ENCODE results near the gene PPFIBP1. TPM values are rescaled to one million over a fixed set of nuclear protein-coding genes. Genes with fewer than 3 reads are reported as not detected.
"Not testable (repeated sequence)": the region's sequence is repeated elsewhere in the genome, so short reads cannot be mapped to it uniquely, and the experiment has no call there.

The PPFIBP1 gene
- polyA plus RNA-seq, 4 donors, result 4.9 to 29.3 (median 12.7) TPM

DNA sequence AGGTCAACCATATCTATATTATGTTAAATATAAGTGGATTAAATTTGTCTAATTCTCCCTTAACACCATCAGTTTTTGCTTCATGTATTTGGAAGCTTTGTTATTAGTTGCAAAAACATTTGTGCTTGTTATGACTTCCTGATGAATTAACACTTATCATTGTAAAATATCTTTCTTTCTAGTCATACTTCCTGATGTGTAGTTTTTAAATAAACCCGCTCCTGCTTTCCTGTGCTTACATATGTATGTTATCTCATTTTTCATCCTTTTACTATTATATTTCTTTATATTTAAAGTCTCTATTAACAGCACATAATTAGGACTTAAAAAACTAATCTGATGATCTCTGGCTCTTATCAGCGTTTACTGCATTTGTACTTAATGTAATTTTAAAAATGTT lies 106.2 kb downstream of the PPFIBP1 start:
- not testable (repeated sequence) for H3K36me3 ChIP-seq (ENCODE audit: control insufficient read depth in 3 of 3, insufficient read depth in 2 of 3, low read depth in 1 of 3, low read length in 3 of 3); H3K9me3 ChIP-seq (ENCODE audit: control insufficient read depth in 2 of 2, insufficient read depth in 1 of 2, low read depth in 1 of 2, low read length in 1 of 2); DNase-seq; H3K4me1 ChIP-seq (ENCODE audit: control insufficient read depth in 3 of 3, insufficient read depth in 2 of 3, low read depth in 1 of 3, low read length in 2 of 3); H3K4me3 ChIP-seq (ENCODE audit: low read depth in 1 of 3, low read length in 3 of 3); H3K27ac ChIP-seq (ENCODE audit: low read depth in 1 of 3, low read length in 2 of 3); H3K27me3 ChIP-seq (ENCODE audit: control insufficient read depth in 3 of 3, insufficient read depth in 3 of 3, low read length in 3 of 3)
- peak; percentile 95 for FAIRE-seq
- WGBS, 3 donors, result 81 to 95% (median 91%) methylated on average over 2 of the region's 2 CpGs

- H3K27ac ChIP-seq (ENCODE audit: low read depth in 1 of 3, low read length in 2 of 3), result no peak overlapping the region
- H3K9me3 ChIP-seq (ENCODE audit: control insufficient read depth in 2 of 2, insufficient read depth in 1 of 2, low read depth in 1 of 2, low read length in 1 of 2), result no peaks in the 10 kb centered on the region
- H3K4me1 ChIP-seq (ENCODE audit: control insufficient read depth in 3 of 3, insufficient read depth in 2 of 3, low read depth in 1 of 3, low read length in 2 of 3), result peaks cover 0 to 2% (median 0%) of the 10 kb centered on the region in 3 donors
- 82 to 91% (median 84%) methylated on average over 5 of the region's 5 CpGs for WGBS, 3 donors
- no peaks in the 10 kb centered on the region for H3K27me3 ChIP-seq (ENCODE audit: control insufficient read depth in 3 of 3, insufficient read depth in 3 of 3, low read length in 3 of 3)
- DNase-seq (no peak), FAIRE-seq (no peak)
- H3K36me3 ChIP-seq (ENCODE audit: control insufficient read depth in 3 of 3, insufficient read depth in 2 of 3, low read depth in 1 of 3, low read length in 3 of 3), result peaks cover 0 to 3% (median 0%) of the 10 kb centered on the region in 3 donors
- H3K4me3 ChIP-seq (ENCODE audit: low read depth in 1 of 3, low read length in 3 of 3), result no peak overlapping the region
Observed at GRCh38 chr12:27631365-27631764, 107.4 kb downstream of the PPFIBP1 start.

DNA sequence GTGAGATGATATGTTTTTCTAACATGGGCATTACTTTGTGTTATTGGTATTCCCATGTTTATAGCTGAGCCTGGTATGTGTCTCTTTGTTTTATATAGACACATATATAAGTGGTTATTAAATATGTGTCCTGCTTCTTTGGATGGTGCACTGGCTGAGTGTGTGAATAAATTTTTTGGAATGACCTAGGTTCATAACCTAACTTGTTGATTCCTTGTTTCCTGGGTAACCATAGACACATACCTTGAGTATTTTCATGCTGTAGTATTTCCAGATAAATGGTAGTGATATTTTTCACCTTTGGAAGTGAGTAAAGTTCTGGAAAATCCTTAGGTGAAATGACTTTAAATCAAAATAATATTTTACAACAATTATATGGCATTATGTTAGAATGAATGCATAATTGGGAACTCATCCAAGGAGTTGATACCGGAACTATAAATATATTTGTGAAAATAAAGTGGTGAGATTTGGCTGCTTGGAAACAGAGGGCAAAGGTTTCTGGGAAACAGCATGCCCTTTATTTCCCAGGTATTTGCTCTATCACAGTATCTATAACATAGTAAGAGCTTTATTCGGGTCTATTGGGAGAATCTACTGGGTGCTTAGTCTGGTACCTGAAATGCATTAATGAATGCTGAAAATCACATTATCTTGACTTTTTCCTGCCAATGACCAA lies 107.9 kb downstream of the PPFIBP1 start:
- Histone ChIP-seq H3K4me1 (ENCODE audit: control insufficient read depth in 3 of 3, insufficient read depth in 2 of 3, low read depth in 1 of 3, low read length in 2 of 3) (peaks cover 0 to 2% (median 0%) of the 10 kb centered on the region in 3 donors), H3K27me3 (ENCODE audit: control insufficient read depth in 3 of 3, insufficient read depth in 3 of 3, low read length in 3 of 3) (no peaks in the 10 kb centered on the region), H3K4me3 (ENCODE audit: low read depth in 1 of 3, low read length in 3 of 3) (no peak overlapping the region), H3K36me3 (ENCODE audit: control insufficient read depth in 3 of 3, insufficient read depth in 2 of 3, low read depth in 1 of 3, low read length in 3 of 3) (peaks cover 0 to 3% (median 0%) of the 10 kb centered on the region in 3 donors), H3K27ac (ENCODE audit: low read depth in 1 of 3, low read length in 2 of 3) (no peak overlapping the region), H3K9me3 (ENCODE audit: control insufficient read depth in 2 of 2, insufficient read depth in 1 of 2, low read depth in 1 of 2, low read length in 1 of 2) (no peaks in the 10 kb centered on the region)
- FAIRE-seq (peak; percentile 57), DNase-seq (peak; percentile 20 to 45)
- WGBS, 3 donors, result 23 to 41% (median 24%) methylated on average over 2 of the region's 2 CpGs

DNA sequence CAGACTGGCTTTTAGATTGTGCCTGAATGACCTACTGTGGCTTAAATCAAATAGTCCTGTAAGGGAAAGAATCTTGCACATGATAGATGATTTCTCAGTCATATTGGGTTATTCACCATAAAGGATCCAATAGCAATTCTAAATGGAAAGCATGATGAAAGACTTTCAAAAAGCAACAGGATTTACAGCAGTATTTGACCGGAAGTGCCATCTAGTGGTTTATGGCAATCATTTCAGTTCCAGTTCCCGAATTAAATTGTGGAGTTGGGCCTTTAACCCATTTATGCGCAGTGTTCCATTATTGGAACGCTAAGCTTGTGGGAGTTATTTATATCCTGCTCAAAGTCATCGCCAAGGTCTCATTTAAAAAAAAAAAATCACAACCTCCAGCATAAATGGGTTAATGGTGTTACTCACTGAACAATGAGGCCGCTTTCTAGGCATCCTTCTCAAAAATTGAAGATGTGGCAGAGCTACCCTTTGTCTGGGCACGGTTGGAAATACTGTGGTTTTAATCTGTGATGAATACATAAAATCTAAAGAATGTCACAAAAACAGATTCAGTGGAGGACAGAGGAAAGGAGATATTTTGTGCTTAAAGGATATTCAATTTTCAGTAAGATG lies 111.5 kb downstream of the PPFIBP1 start:
- Histone ChIP-seq H3K4me1 (ENCODE audit: control insufficient read depth in 3 of 3, insufficient read depth in 2 of 3, low read depth in 1 of 3, low read length in 2 of 3) (no peaks in the 10 kb centered on the region), H3K4me3 (ENCODE audit: low read depth in 1 of 3, low read length in 3 of 3) (no peak overlapping the region), H3K9me3 (ENCODE audit: control insufficient read depth in 2 of 2, insufficient read depth in 1 of 2, low read depth in 1 of 2, low read length in 1 of 2) (no peaks in the 10 kb centered on the region), H3K27ac (ENCODE audit: low read depth in 1 of 3, low read length in 2 of 3) (no peak overlapping the region), H3K36me3 (ENCODE audit: control insufficient read depth in 3 of 3, insufficient read depth in 2 of 3, low read depth in 1 of 3, low read length in 3 of 3) (peaks cover 0 to 3% (median 0%) of the 10 kb centered on the region in 3 donors), H3K27me3 (ENCODE audit: control insufficient read depth in 3 of 3, insufficient read depth in 3 of 3, low read length in 3 of 3) (no peaks in the 10 kb centered on the region)
- 50 to 62% (median 61%) methylated on average over 7 of the region's 7 CpGs for WGBS, 3 donors
- DNase-seq (peak; percentile 47 to 52), FAIRE-seq (no peak)

- H3K9me3 ChIP-seq (ENCODE audit: control insufficient read depth in 2 of 2, insufficient read depth in 1 of 2, low read depth in 1 of 2, low read length in 1 of 2); DNase-seq; FAIRE-seq; H3K27ac ChIP-seq (ENCODE audit: low read depth in 1 of 3, low read length in 2 of 3); H3K36me3 ChIP-seq (ENCODE audit: control insufficient read depth in 3 of 3, insufficient read depth in 2 of 3, low read depth in 1 of 3, low read length in 3 of 3); H3K27me3 ChIP-seq (ENCODE audit: control insufficient read depth in 3 of 3, insufficient read depth in 3 of 3, low read length in 3 of 3); H3K4me1 ChIP-seq (ENCODE audit: control insufficient read depth in 3 of 3, insufficient read depth in 2 of 3, low read depth in 1 of 3, low read length in 2 of 3); H3K4me3 ChIP-seq (ENCODE audit: low read depth in 1 of 3, low read length in 3 of 3): not testable (repeated sequence)
- 76 to 94% (median 89%) methylated on average over 4 of the region's 4 CpGs for WGBS, 3 donors
Observed at GRCh38 chr12:27636569-27636968, 112.6 kb downstream of the PPFIBP1 start.

GRCh38 chr12:27637524-27637923 lies 113.5 kb downstream of the PPFIBP1 start:
- Histone ChIP-seq H3K9me3 (ENCODE audit: control insufficient read depth in 2 of 2, insufficient read depth in 1 of 2, low read depth in 1 of 2, low read length in 1 of 2) (no peaks in the 10 kb centered on the region), H3K27me3 (ENCODE audit: control insufficient read depth in 3 of 3, insufficient read depth in 3 of 3, low read length in 3 of 3) (no peaks in the 10 kb centered on the region), H3K27ac (ENCODE audit: low read depth in 1 of 3, low read length in 2 of 3) (no peak overlapping the region), H3K4me1 (ENCODE audit: control insufficient read depth in 3 of 3, insufficient read depth in 2 of 3, low read depth in 1 of 3, low read length in 2 of 3) (no peaks in the 10 kb centered on the region), H3K4me3 (ENCODE audit: low read depth in 1 of 3, low read length in 3 of 3) (no peak overlapping the region), H3K36me3 (ENCODE audit: control insufficient read depth in 3 of 3, insufficient read depth in 2 of 3, low read depth in 1 of 3, low read length in 3 of 3) (peaks cover 0 to 3% (median 0%) of the 10 kb centered on the region in 3 donors)
- WGBS, 3 donors, result 52 to 97% (median 65%) methylated on average over 1 of the region's 1 CpG
- FAIRE-seq (no peak), DNase-seq (no peak)

GRCh38 chr12:27639265-27639664 lies 115.3 kb downstream of the PPFIBP1 start:
- no peak for FAIRE-seq

DNA sequence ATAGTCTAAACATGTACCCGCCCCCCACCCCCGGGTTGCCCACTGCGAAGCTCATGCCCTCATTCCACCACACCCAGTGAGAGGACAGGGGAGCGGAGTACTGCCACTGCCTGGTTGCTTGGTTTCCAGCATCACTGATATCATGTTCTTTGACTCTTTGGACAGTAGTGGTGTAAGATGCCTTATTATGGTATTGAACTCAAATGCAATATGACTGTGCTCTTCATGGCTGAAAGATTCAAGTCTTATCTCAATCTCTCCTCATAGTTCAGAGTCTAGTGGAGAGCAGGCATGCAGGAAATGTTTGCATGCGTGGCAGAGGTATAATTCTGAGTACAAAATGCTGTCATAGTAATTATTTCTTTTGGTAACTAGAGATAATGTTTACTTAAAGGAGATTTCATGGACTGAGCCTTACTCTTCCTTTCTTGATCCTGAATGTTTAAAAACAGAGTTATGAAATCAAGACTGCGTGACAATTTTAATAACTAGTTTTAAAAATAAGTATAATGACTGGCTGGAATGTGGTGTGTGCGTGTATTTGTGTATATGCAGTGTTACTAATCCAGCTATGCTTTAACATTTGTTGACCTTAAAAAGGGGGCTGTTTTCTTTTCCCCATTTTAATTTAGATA lies 116.7 kb downstream of the PPFIBP1 start:
- not testable (repeated sequence) for H3K36me3 ChIP-seq (ENCODE audit: control insufficient read depth in 3 of 3, insufficient read depth in 2 of 3, low read depth in 1 of 3, low read length in 3 of 3); FAIRE-seq; H3K4me3 ChIP-seq (ENCODE audit: low read depth in 1 of 3, low read length in 3 of 3); H3K27me3 ChIP-seq (ENCODE audit: control insufficient read depth in 3 of 3, insufficient read depth in 3 of 3, low read length in 3 of 3); H3K9me3 ChIP-seq (ENCODE audit: control insufficient read depth in 2 of 2, insufficient read depth in 1 of 2, low read depth in 1 of 2, low read length in 1 of 2); H3K4me1 ChIP-seq (ENCODE audit: control insufficient read depth in 3 of 3, insufficient read depth in 2 of 3, low read depth in 1 of 3, low read length in 2 of 3)
- WGBS, 3 donors, result 74 to 81% (median 74%) methylated on average over 7 of the region's 7 CpGs
- H3K27ac ChIP-seq (ENCODE audit: low read depth in 1 of 3, low read length in 2 of 3), result peak overlapping the region in 1 of 3 donors; percentile 22
- DNase-seq, result peak; percentile 51 to 59

More at GRCh38 chr12:27639265-27639664, 115.3 kb downstream of the PPFIBP1 start:
- Histone ChIP-seq H3K4me3 (ENCODE audit: low read depth in 1 of 3, low read length in 3 of 3) (no peak overlapping the region), H3K27me3 (ENCODE audit: control insufficient read depth in 3 of 3, insufficient read depth in 3 of 3, low read length in 3 of 3) (no peaks in the 10 kb centered on the region), H3K9me3 (ENCODE audit: control insufficient read depth in 2 of 2, insufficient read depth in 1 of 2, low read depth in 1 of 2, low read length in 1 of 2) (no peaks in the 10 kb centered on the region), H3K27ac (ENCODE audit: low read depth in 1 of 3, low read length in 2 of 3) (no peak overlapping the region), H3K4me1 (ENCODE audit: control insufficient read depth in 3 of 3, insufficient read depth in 2 of 3, low read depth in 1 of 3, low read length in 2 of 3) (no peaks in the 10 kb centered on the region), H3K36me3 (ENCODE audit: control insufficient read depth in 3 of 3, insufficient read depth in 2 of 3, low read depth in 1 of 3, low read length in 3 of 3) (peaks cover 0 to 2% (median 0%) of the 10 kb centered on the region in 3 donors)
- DNase-seq, result no peak
- 58 to 75% (median 74%) methylated on average over 3 of the region's 3 CpGs for WGBS, 3 donors

Data from small intestine (tissue), 7 donors.